Measurements from ENCODE around the gene C11orf52. TPM values are rescaled to one million over a fixed set of nuclear protein-coding genes. Genes with fewer than 3 reads are reported as not detected.
A peak's percentile ranks its signal among the peaks of the same experiment; 100 is the strongest.

The C11orf52 gene
- polyA plus RNA-seq, 1 donor = 14.6 TPM

- no CpG with 5 or more reads among the region's 2 CpGs for WGBS (ENCODE audit: insufficient coverage, low lambda C conversion rate)
- Histone ChIP-seq H3K36me3 (ENCODE audit: control insufficient read depth, insufficient read depth, low read length) (peaks cover 3% of the 10 kb centered on the region), H3K4me3 (ENCODE audit: low read length) (no peak overlapping the region), H3K27ac (ENCODE audit: low read length) (no peak overlapping the region), H3K27me3 (ENCODE audit: control insufficient read depth, insufficient read depth, low read length) (peaks cover 11% of the 10 kb centered on the region), H3K4me1 (ENCODE audit: control insufficient read depth, insufficient read depth, low read length) (peaks cover 10% of the 10 kb centered on the region), H3K9me3 (ENCODE audit: control insufficient read depth, low read depth, low read length) (no peaks in the 10 kb centered on the region)
- no peak for DNase-seq
Measured at GRCh38 chr11:111974446-111974845, 55.7 kb downstream of the C11orf52 start.

DNA sequence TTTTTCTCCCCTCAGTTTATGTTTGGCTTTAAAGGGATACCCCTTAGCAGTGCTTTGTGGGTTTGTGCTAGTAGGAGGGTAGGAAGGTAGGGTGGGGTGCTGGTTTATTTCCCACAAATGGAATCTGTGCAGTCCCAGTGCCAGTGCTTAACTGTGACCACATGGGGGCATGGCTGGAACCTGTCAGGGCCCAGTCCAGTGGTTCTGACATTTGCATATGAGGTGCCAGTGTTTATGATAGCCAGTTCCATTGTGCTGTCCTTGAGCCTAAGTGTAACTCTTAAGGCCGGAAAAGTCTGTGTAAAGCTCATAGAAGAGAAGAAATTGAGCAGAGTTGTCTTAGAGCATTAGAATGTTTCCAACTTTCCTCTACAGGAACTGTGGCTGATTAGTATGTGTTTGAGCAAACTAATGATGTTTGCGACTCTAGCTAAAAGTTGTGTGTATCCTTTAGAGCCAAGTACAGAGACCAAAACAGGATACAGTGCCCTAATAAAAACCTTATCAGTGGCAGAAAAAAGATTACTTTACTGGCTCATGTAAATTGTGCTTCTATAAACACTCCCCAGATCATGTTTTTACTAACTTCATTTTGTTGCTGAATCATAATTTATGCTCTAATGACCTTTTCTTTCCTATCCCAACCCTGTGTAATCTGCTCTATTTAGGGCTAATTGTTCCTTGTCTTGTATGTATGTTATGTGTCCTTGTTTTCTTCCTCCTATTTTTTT lies 56.5 kb downstream of the C11orf52 start:
- H3K36me3 ChIP-seq (ENCODE audit: control insufficient read depth, insufficient read depth, low read length) = no peaks in the 10 kb centered on the region
- 57% methylated on average over 1 of the region's 2 CpGs for WGBS (ENCODE audit: insufficient coverage, low lambda C conversion rate)
- DNase-seq = peak in 1 of 2 donors; percentile 30
- no peaks in the 10 kb centered on the region for H3K9me3 ChIP-seq (ENCODE audit: control insufficient read depth, low read depth, low read length)
- H3K4me3 ChIP-seq (ENCODE audit: low read length) = no peak overlapping the region
- peaks cover 11% of the 10 kb centered on the region for H3K27me3 ChIP-seq (ENCODE audit: control insufficient read depth, insufficient read depth, low read length)
- H3K27ac ChIP-seq (ENCODE audit: low read length) = no peak overlapping the region
- peaks cover 10% of the 10 kb centered on the region for H3K4me1 ChIP-seq (ENCODE audit: control insufficient read depth, insufficient read depth, low read length)

GRCh38 chr11:111976119-111976766 lies 57.5 kb downstream of the C11orf52 start:
- peaks cover 11% of the 10 kb centered on the region for H3K27me3 ChIP-seq (ENCODE audit: control insufficient read depth, insufficient read depth, low read length)
- H3K36me3 ChIP-seq (ENCODE audit: control insufficient read depth, insufficient read depth, low read length) = no peaks in the 10 kb centered on the region
- no peaks in the 10 kb centered on the region for H3K9me3 ChIP-seq (ENCODE audit: control insufficient read depth, low read depth, low read length)
- no peak overlapping the region for H3K4me3 ChIP-seq (ENCODE audit: low read length)
- no CpG with 5 or more reads among the region's 7 CpGs for WGBS (ENCODE audit: insufficient coverage, low lambda C conversion rate)
- peaks cover 10% of the 10 kb centered on the region for H3K4me1 ChIP-seq (ENCODE audit: control insufficient read depth, insufficient read depth, low read length)
- H3K27ac ChIP-seq (ENCODE audit: low read length) = no peak overlapping the region
- no peak for DNase-seq

Other genes starting within 250 kb of the C11orf52 start
- 34.5 TPM for gene PPP2R1B, start 152.5 kb upstream of the C11orf52 start, polyA plus RNA-seq
- 31.1 TPM for gene ALG9, start 47.3 kb upstream of the C11orf52 start, polyA plus RNA-seq
- 3.2 TPM for gene FDXACB1, start 39.7 kb upstream of the C11orf52 start, polyA plus RNA-seq
- 41.2 TPM for gene CFAP68, start 39.4 kb upstream of the C11orf52 start, polyA plus RNA-seq
- 31.9 TPM for gene CRYAB, start 7.1 kb upstream of the C11orf52 start, polyA plus RNA-seq
- 4.3 TPM for gene HSPB2, start 6.2 kb upstream of the C11orf52 start, polyA plus RNA-seq
- 15.5 TPM for gene DIXDC1, start 18.4 kb downstream of the C11orf52 start, polyA plus RNA-seq
- gene DLAT, start 106.5 kb downstream of the C11orf52 start, polyA plus RNA-seq = 26.1 TPM
- gene PIH1D2, start 155.1 kb downstream of the C11orf52 start, polyA plus RNA-seq = 1.6 TPM
- 27.7 TPM for gene NKAPD1, start 155.4 kb downstream of the C11orf52 start, polyA plus RNA-seq
- gene TIMM8B, start 167.8 kb downstream of the C11orf52 start, polyA plus RNA-seq = 55.1 TPM
- gene SDHD, start 168.0 kb downstream of the C11orf52 start, polyA plus RNA-seq = 146 TPM
- gene IL18, start 245.2 kb downstream of the C11orf52 start, polyA plus RNA-seq = 60.7 TPM
- 0.27 TPM for gene TEX12, start 248.5 kb downstream of the C11orf52 start, polyA plus RNA-seq